ENCODE measurements around the gene UNC5C. TPM values are rescaled to one million over a fixed set of nuclear protein-coding genes. Genes with fewer than 3 reads are reported as not detected.

UNC5C gene
- total and polyA plus RNA-seq, 2 donors from 2014 or later = 0.84 to 3.1 TPM

DNA sequence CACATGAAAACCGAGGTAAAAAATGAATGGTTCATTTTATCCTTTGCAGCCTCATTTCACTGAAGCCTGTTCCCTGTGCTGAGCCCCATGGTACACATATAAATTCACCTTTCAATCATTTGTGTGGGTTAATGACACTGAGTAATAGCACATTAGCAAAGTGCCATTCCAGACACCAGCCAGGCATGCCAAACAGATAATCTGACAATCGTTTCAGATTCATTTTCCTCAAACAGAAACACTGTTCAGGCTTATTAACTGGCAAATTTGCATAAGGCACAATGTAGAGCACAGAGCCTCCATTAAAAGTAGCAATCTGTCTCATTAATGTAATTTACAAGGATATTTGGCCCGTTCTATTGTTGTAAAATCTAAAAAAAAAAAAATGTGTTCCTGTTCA lies 76.2 kb downstream of the UNC5C start:
- DNase-seq (no peak), FAIRE-seq (no peak)
- TF ChIP-seq, protein P1, sequence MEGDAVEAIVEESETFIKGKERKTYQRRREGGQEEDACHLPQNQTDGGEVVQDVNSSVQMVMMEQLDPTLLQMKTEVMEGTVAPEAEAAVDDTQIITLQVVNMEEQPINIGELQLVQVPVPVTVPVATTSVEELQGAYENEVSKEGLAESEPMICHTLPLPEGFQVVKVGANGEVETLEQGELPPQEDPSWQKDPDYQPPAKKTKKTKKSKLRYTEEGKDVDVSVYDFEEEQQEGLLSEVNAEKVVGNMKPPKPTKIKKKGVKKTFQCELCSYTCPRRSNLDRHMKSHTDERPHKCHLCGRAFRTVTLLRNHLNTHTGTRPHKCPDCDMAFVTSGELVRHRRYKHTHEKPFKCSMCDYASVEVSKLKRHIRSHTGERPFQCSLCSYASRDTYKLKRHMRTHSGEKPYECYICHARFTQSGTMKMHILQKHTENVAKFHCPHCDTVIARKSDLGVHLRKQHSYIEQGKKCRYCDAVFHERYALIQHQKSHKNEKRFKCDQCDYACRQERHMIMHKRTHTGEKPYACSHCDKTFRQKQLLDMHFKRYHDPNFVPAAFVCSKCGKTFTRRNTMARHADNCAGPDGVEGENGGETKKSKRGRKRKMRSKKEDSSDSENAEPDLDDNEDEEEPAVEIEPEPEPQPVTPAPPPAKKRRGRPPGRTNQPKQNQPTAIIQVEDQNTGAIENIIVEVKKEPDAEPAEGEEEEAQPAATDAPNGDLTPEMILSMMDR (IDR thresholded peaks at IDR 0.05; ENCODE audit: borderline replicate concordance, extremely low read depth, insufficient read depth) = no peak
- Histone ChIP-seq H3K9me3 (ENCODE audit: control insufficient read depth in 2 of 3, insufficient read depth in 1 of 3, low read length in 3 of 3) (no peaks in the 10 kb centered on the region), H3K27ac (ENCODE audit: low read depth in 2 of 2, low read length in 2 of 2) (no peak overlapping the region), H3K36me3 (ENCODE audit: control insufficient read depth in 2 of 3, insufficient read depth in 3 of 3, low read length in 3 of 3) (no peaks in the 10 kb centered on the region), H3K9ac (ENCODE audit: low read length in 3 of 3) (no peak overlapping the region), H3K4me3 (ENCODE audit: low read length in 3 of 3) (no peak overlapping the region), H3K4me1 (ENCODE audit: control insufficient read depth in 2 of 3, insufficient read depth in 2 of 3, low read depth in 1 of 3, low read length in 3 of 3) (no peaks in the 10 kb centered on the region), H3K27me3 (ENCODE audit: control insufficient read depth, insufficient read depth, low read length) (no peaks in the 10 kb centered on the region)
- intact Hi-C loops (cut with DNase I) = no loop called here

DNA sequence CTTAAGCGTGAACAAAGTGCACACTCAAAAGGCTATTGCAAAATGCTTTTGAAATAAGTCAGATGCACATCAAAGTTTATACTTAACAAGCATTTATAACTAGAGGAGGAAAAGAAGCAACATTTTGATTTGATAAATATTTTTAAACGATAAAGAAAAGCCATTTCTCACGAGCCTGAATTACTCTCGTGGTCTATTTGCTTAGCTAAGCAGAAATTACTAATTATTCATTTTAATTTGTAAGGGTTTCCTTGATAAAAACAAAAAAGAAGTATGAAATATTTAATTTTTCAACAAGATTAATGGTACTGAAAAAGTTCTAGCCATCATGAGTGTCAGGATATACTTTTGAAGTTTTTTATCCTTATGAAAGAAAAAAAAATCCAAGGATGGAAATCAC lies 78.2 kb downstream of the UNC5C start:
- DNase-seq = no peak
- H3K4me3 ChIP-seq (ENCODE audit: low read length in 3 of 3) = no peak overlapping the region
- H3K27me3 ChIP-seq (ENCODE audit: control insufficient read depth, insufficient read depth, low read length) = no peaks in the 10 kb centered on the region
- H3K9ac ChIP-seq (ENCODE audit: low read length in 3 of 3) = no peak overlapping the region
- intact Hi-C loops (cut with DNase I) = no loop called here
- no peaks in the 10 kb centered on the region for H3K4me1 ChIP-seq (ENCODE audit: control insufficient read depth in 2 of 3, insufficient read depth in 2 of 3, low read depth in 1 of 3, low read length in 3 of 3)
- no peaks in the 10 kb centered on the region for H3K9me3 ChIP-seq (ENCODE audit: control insufficient read depth in 2 of 3, insufficient read depth in 1 of 3, low read length in 3 of 3)
- TF ChIP-seq, protein P1 (IDR thresholded peaks at IDR 0.05; ENCODE audit: borderline replicate concordance, extremely low read depth, insufficient read depth) = no peak
- no peaks in the 10 kb centered on the region for H3K36me3 ChIP-seq (ENCODE audit: control insufficient read depth in 2 of 3, insufficient read depth in 3 of 3, low read length in 3 of 3)
- H3K27ac ChIP-seq (ENCODE audit: low read depth in 2 of 2, low read length in 2 of 2) = no peak overlapping the region
- FAIRE-seq = no peak

GRCh38 chr4:95469617-95470016 lies 79.2 kb downstream of the UNC5C start:
- H3K27me3 ChIP-seq (ENCODE audit: control insufficient read depth, insufficient read depth, low read length) = no peaks in the 10 kb centered on the region
- no peaks in the 10 kb centered on the region for H3K36me3 ChIP-seq (ENCODE audit: control insufficient read depth in 2 of 3, insufficient read depth in 3 of 3, low read length in 3 of 3)
- H3K27ac ChIP-seq (ENCODE audit: low read depth in 2 of 2, low read length in 2 of 2) = no peak overlapping the region
- no peak for DNase-seq
- FAIRE-seq = no peak
- H3K9ac ChIP-seq (ENCODE audit: low read length in 3 of 3) = no peak overlapping the region
- TF ChIP-seq, protein P1 (IDR thresholded peaks at IDR 0.05; ENCODE audit: borderline replicate concordance, extremely low read depth, insufficient read depth) = no peak
- H3K4me1 ChIP-seq (ENCODE audit: control insufficient read depth in 2 of 3, insufficient read depth in 2 of 3, low read depth in 1 of 3, low read length in 3 of 3) = no peaks in the 10 kb centered on the region
- H3K9me3 ChIP-seq (ENCODE audit: control insufficient read depth in 2 of 3, insufficient read depth in 1 of 3, low read length in 3 of 3) = no peaks in the 10 kb centered on the region
- H3K4me3 ChIP-seq (ENCODE audit: low read length in 3 of 3) = no peak overlapping the region
- intact Hi-C loops (cut with DNase I) = no loop called here

DNA sequence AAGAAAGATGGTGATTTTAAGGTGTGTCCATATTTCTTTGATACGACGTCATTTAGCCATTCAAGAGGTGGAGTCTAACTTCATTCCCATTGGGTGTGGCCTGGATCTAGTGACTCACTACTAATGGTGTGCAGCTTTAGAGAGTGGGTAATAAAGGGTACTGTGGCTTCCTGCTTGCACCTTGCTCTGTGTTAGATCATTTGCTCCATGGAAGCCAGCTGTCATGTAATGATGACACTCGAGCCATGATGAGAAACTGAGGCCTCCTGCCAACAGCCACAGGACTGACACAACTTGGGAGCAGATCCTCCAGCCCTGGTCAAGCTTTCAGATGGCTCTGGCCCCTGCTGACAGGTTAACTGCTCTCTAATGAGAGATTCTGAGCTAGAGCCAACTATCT lies 82.0 kb downstream of the UNC5C start:
- Histone ChIP-seq H3K36me3 (ENCODE audit: control insufficient read depth in 2 of 3, insufficient read depth in 3 of 3, low read length in 3 of 3) (no peaks in the 10 kb centered on the region), H3K9ac (ENCODE audit: low read length in 3 of 3) (no peak overlapping the region), H3K4me3 (ENCODE audit: low read length in 3 of 3) (no peak overlapping the region), H3K27ac (ENCODE audit: low read depth in 2 of 2, low read length in 2 of 2) (no peak overlapping the region), H3K4me1 (ENCODE audit: control insufficient read depth in 2 of 3, insufficient read depth in 2 of 3, low read depth in 1 of 3, low read length in 3 of 3) (no peaks in the 10 kb centered on the region), H3K9me3 (ENCODE audit: control insufficient read depth in 2 of 3, insufficient read depth in 1 of 3, low read length in 3 of 3) (no peaks in the 10 kb centered on the region), H3K27me3 (ENCODE audit: control insufficient read depth, insufficient read depth, low read length) (no peaks in the 10 kb centered on the region)
- no peak for DNase-seq
- TF ChIP-seq, protein P1 (IDR thresholded peaks at IDR 0.05; ENCODE audit: borderline replicate concordance, extremely low read depth, insufficient read depth) = no peak
- intact Hi-C loops (cut with DNase I) = no loop called here
- no peak for FAIRE-seq
